Measurements from ENCODE around the gene THAP7. TPM values are rescaled to one million over a fixed set of nuclear protein-coding genes. Genes with fewer than 3 reads are reported as not detected.

Gene THAP7
- total and polyA plus RNA-seq, 9 of the 15 experiments (the other 6 are each of a cell fraction or from before 2014, with no cell fraction given), result 7.9 to 263 (median 84.1) TPM

GRCh38 chr22:21030621-21031544, 29.0 kb upstream of the THAP7 start (continued):
- peak; percentile 50; the same call in 1 of the 2 replicates for TF ChIP-seq STAG1 (CRISPR knock-in tag; IDR thresholded peaks at IDR 0.05; ENCODE audit: borderline replicate concordance)
- TF ChIP-seq BRCA1 (IDR thresholded peaks at IDR 0.05), result no peak
- TF ChIP-seq BRCA1 (CRISPR knock-in tag; IDR thresholded peaks at IDR 0.05), result peak; percentile 73; the same call in 1 of the 2 replicates
- TF ChIP-seq ZC3H8 (IDR thresholded peaks at IDR 0.05), result no peak
- TF ChIP-seq TAF15 (IDR thresholded peaks at IDR 0.05; ENCODE audit: low read depth, low read length), result 0 out of 2 replicates have a peak, but pooled peaks have one; percentile 47
- TF ChIP-seq ZBTB26 (CRISPR knock-in tag; IDR thresholded peaks at IDR 0.05), result peak; percentile 45; the same call in 1 of the 2 replicates
- TF ChIP-seq TRIM25 (IDR thresholded peaks at IDR 0.05; ENCODE audit: borderline replicate concordance), result no peak
- peak in 1 of 2 experiments; percentile 58; a peak in 1 of 4 replicates for TF ChIP-seq MCM7 (IDR thresholded peaks at IDR 0.05)
- no peak for TF ChIP-seq BCLAF1 (IDR thresholded peaks at IDR 0.05; ENCODE audit: borderline replicate concordance in 1 of 2, control insufficient read depth in 1 of 2, low read depth in 2 of 2, low read length in 1 of 2)
- 0 out of 4 replicates have a peak, but pooled peaks of 1 of the 2 experiments have one; percentile 18 for TF ChIP-seq SIX5 (IDR thresholded peaks at IDR 0.05; ENCODE audit: borderline replicate concordance in 1 of 2, insufficient read depth in 1 of 2, low read depth in 1 of 2, low read length in 2 of 2)
- 0 out of 2 replicates have a peak, but pooled peaks have one; percentile 57 for TF ChIP-seq STAT6 (CRISPR knock-in tag; IDR thresholded peaks at IDR 0.05)
- TF ChIP-seq HCFC1 (IDR thresholded peaks at IDR 0.05; ENCODE audit: low read depth, low read length), result no peak
- TF ChIP-seq MAZ (CRISPR knock-in tag; conservative IDR thresholded peaks at IDR 0.05 in 1 of 2, IDR thresholded peaks at IDR 0.05 in 1 of 2), result peak in 1 of 2 experiments; percentile 34; a peak in 2 of 4 replicates
- no peak for TF ChIP-seq RBM39 (optimal IDR thresholded peaks at IDR 0.05; ENCODE audit: low read depth, low read length)
- TF ChIP-seq PURB (CRISPR knock-in tag; IDR thresholded peaks at IDR 0.05; ENCODE audit: low read depth), result no peak
- no peak for TF ChIP-seq GTF2E2 (tag; IDR thresholded peaks at IDR 0.05)
- TF ChIP-seq SRSF7 (optimal IDR thresholded peaks at IDR 0.05; ENCODE audit: low read depth, low read length), result no peak
